RWPE2 (cell line): Measurements from ENCODE around the gene PLCD4.
A peak's percentile ranks its signal among the peaks of the same experiment; 100 is the strongest.

Experiments
- ATAC-seq: fragments of 200-7000 bp; cut with Tn5 transposase; 3 replicates; pipeline ENCODE4 v1.9.1; 2021; ENCODE audit warnings: low read depth
- DNase-seq: peaks from one replicate; pipeline ENCODE4 v3.0.0-alpha.2; 2020; ENCODE audit warnings: low spot score
- H3K27ac ChIP-seq: fragments of 450-650 bp; 2 replicates; pipeline ENCODE4 v1.5.1; 2017; ENCODE audit warnings: mild to moderate bottlenecking; ENCODE audit not compliant: poor library complexity, severe bottlenecking
- H3K27me3 ChIP-seq: fragments of 250-450 bp; sonication (Bioruptor Pico); 2 replicates; pipeline ENCODE4 v1.5.1; 2021; ENCODE audit warnings: mild to moderate bottlenecking, moderate library complexity; ENCODE audit not compliant: insufficient read depth, poor library complexity, severe bottlenecking
- H3K36me3 ChIP-seq: fragments of 250-450 bp; sonication (Bioruptor Pico); 2 replicates; pipeline ENCODE4 v1.5.1; 2020; ENCODE audit warnings: low read depth, mild to moderate bottlenecking, moderate library complexity
- H3K4me1 ChIP-seq: fragments of 250-450 bp; sonication (Bioruptor Pico); 2 replicates; pipeline ENCODE4 v1.5.1; 2021; ENCODE audit warnings: mild to moderate bottlenecking, moderate library complexity; ENCODE audit not compliant: insufficient read depth, poor library complexity, severe bottlenecking
- H3K4me3 ChIP-seq: fragments of 250-450 bp; sonication (Bioruptor Pico); 2 replicates; pipeline ENCODE4 v1.5.1; 2021; ENCODE audit warnings: mild to moderate bottlenecking, moderate library complexity; ENCODE audit not compliant: severe bottlenecking
- H3K9me3 ChIP-seq: fragments of 250-450 bp; sonication (Bioruptor Pico); 2 replicates; pipeline ENCODE4 v1.5.1; 2021; ENCODE audit warnings: mild to moderate bottlenecking, moderate library complexity; ENCODE audit not compliant: severe bottlenecking
- CTCF ChIP-seq: fragments of 450-650 bp; IDR thresholded peaks from one replicate; pipeline ENCODE4 v1.5.1; 2017; ENCODE audit warnings: mild to moderate bottlenecking, moderate library complexity; ENCODE audit not compliant: poor library complexity, severe bottlenecking

PLCD4 gene

GRCh38 chr2:218567797-218568189 is 39.9 kb upstream of the PLCD4 start:
- no peak for TF ChIP-seq CTCF
- peak; percentile 73 for ATAC-seq
- Histone ChIP-seq H3K4me1 (peaks cover 7% of the 10 kb centered on the region), H3K9me3 (no peaks in the 10 kb centered on the region), H3K27ac (peak overlapping the region; percentile 77), H3K27me3 (no peaks in the 10 kb centered on the region), H3K36me3 (peaks cover 62% of the 10 kb centered on the region), H3K4me3 (peak overlapping the region; percentile 89)
- DNase-seq: no peak

DNA sequence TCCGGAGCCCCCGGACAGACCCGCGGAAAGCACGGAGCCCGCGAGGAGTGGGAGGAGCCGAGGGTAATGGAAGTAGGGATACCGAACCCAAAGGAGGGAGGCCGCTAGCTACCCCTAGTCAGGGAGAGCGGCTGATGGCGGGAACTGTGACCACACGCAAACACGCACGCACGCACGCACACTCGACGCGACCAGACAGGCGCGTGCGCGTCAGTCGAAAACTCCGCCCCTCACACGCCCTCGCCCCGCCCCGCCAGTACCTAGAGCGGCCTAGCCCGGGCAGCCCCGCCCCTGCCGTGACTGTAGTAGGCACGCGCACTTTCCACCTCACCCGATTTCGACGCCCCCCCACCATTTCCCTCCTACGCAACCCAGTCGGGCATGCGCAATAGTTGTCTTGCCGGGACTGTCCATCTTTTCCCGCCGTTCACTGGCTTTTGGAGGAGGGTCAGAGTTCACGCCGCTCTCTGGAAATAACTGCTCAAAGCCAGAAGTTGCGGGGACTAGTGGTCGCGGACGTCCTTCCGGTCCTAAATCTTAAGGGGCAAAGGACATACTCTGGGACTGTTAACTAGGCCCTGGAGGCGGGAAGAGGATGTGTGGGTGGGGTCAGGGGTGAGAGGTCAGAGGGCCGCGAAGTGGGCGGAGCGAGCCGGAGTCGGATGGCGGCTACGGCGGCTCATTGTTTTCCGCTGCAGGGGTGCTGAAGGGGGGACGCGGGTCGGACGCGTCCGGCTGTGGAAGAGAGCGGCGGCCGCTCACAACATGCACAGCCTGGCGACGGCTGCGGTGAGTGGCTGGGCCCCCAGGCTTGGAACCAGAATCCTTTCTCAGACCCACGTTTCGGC is 39.3 kb upstream of the PLCD4 start, which contains the start of the genes CNOT9 and USP37:
Gene CNOT9 (plus strand): TSS at position 650 of the 848 bp plus-strand sequence. CDS start 116 bp downstream, at position 766.
Gene USP37 (minus strand): TSS at position 162 of the 848 bp plus-strand sequence. CDS start 9,698 bp downstream, outside the sequence.
- ATAC-seq: peak; percentile 82

DNA sequence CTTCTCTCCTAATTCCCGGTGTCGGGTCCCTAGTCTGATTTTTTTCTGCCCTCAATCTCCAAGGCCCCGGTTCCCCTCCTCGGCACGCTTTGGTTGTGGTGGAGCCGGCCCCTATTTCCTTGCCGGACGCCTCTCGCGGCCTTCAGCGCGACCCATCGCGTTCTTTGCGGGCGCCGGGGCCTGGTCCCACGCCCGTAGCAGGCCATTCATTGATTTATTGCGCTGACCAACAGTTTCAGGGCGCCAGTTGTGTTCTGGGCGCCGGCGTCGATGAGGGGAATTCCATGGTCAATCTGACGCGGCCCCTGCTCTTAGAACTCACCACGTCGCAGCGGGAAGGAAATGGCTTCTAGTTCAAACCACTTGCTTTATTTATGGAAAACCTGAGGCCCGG is 38.7 kb upstream of the PLCD4 start:
- H3K4me3 ChIP-seq: peak overlapping the region; percentile 89
- no peak for TF ChIP-seq CTCF
- H3K9me3 ChIP-seq: no peaks in the 10 kb centered on the region
- peaks cover 66% of the 10 kb centered on the region for H3K36me3 ChIP-seq
- peak overlapping the region; percentile 77 for H3K27ac ChIP-seq
- H3K4me1 ChIP-seq: peaks cover 7% of the 10 kb centered on the region
- H3K27me3 ChIP-seq: no peaks in the 10 kb centered on the region
- DNase-seq (peak; percentile 60), ATAC-seq (peak; percentile 33)

More for the DNA sequence above, 39.3 kb upstream of the PLCD4 start, which contains the start of the genes CNOT9 and USP37:
- Histone ChIP-seq H3K4me1 (peaks cover 7% of the 10 kb centered on the region), H3K4me3 (peak within 1 kb of the TSS; percentile 89), H3K27me3 (no peaks in the 10 kb centered on the region), H3K27ac (peak within 1 kb of the TSS; percentile 77), H3K36me3 (peaks cover 66% of the 10 kb centered on the region), H3K9me3 (no peaks in the 10 kb centered on the region)
- peak; percentile 99 for DNase-seq
- TF ChIP-seq CTCF: no peak

DNA sequence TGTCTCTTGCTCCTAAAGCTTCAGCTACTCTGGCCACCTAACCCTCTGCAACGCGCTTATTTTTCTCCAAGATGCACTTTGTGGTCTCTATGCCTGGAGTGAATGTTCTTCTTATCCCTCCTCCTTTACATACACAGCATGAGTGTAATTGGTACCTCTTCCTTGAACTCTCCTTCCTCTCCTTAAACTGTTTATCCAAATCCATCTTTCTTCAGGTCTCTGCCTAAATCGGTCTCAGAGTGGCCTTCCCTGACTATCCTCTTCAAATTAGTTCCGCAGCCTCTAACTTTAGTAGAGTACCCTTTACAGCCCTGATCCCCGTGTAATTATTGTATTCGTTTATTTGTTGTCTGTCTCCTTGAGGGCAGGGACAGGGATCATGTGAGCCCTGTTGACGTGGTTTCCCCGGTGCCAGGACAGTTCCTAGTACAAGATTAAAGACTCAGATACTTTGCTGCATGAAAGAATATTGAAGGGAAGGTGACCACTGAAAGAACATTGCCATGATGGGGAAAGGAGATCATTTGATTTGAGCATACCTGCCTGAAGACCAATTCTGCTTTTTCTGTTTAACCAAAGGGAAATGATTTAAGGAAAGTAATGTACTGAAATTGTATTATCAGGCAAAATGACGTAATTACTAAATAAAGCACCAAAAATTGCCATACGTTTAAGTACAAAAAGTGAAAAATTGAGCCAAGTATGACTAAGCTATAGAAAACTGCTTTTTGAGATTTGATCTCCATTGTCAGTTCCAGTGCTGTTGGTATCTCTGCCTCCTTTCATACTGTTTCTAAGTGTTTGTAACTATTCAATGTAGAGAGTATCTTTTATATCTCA is 37.8 kb upstream of the PLCD4 start:
- H3K4me3 ChIP-seq: peak overlapping the region; percentile 89
- H3K27me3 ChIP-seq: no peaks in the 10 kb centered on the region
- H3K27ac ChIP-seq: peak overlapping the region; percentile 77
- DNase-seq: no peak
- peaks cover 7% of the 10 kb centered on the region for H3K4me1 ChIP-seq
- H3K36me3 ChIP-seq: peaks cover 66% of the 10 kb centered on the region
- no peak for TF ChIP-seq CTCF
- H3K9me3 ChIP-seq: no peaks in the 10 kb centered on the region
- no peak for ATAC-seq
